Activated naive CD8-positive, alpha-beta T cell treated with anti-CD3 and anti-CD28 coated beads for 36 hours (primary cell): ENCODE results near the gene FBXO4. TPM values are rescaled to one million over a fixed set of nuclear protein-coding genes. Genes with fewer than 3 reads are reported as not detected.
A peak's percentile ranks its signal among the peaks of the same experiment; 100 is the strongest.

Experiments
- DNase-seq: peaks from one replicate; pipeline ENCODE4 v3.0.0; 2021
- H3K27ac Mint-ChIP-seq: one replicate; pipeline ENCODE4 v1.8.0; 2022; ENCODE audit warnings: mild to moderate bottlenecking, moderate library complexity, mixed read lengths
- H3K27me3 Mint-ChIP-seq: one replicate; pipeline ENCODE4 v1.8.0; 2022; ENCODE audit warnings: mild to moderate bottlenecking, mixed read lengths
- H3K36me3 Mint-ChIP-seq: one replicate; pipeline ENCODE4 v1.8.0; 2021; ENCODE audit warnings: mild to moderate bottlenecking, mixed read lengths
- H3K4me1 Mint-ChIP-seq: one replicate; pipeline ENCODE4 v1.8.0; 2021; ENCODE audit warnings: mixed read lengths
- H3K4me3 Mint-ChIP-seq: one replicate; pipeline ENCODE4 v1.8.0; 2022; ENCODE audit warnings: mild to moderate bottlenecking, moderate library complexity, mixed read lengths
- H3K9me3 Mint-ChIP-seq: one replicate; pipeline ENCODE4 v1.8.0; 2022; ENCODE audit warnings: mixed read lengths
- total RNA-seq, 2 experiments: library from RNA; stranded (reverse); gene quantifications; one replicate each; pipeline ENCODE4 v1.2.3, GENCODE V29; 2021

FBXO4 gene
- 10 to 100 TPM; 16.2 to 18.3 TPM for total RNA-seq

GRCh38 chr5:41924872-41925554 is at the start of gene FBXO4:
TSS of gene FBXO4 (plus strand) at chr5:41925281. CDS start at chr5:41925310, 29 bp downstream.
- peak within 1 kb of the TSS; percentile 95 for H3K27ac Mint-ChIP-seq
- peak; percentile 91 for DNase-seq
- no peaks in the 10 kb centered on the region for H3K9me3 Mint-ChIP-seq
- peaks cover 12% of the 10 kb centered on the region for H3K36me3 Mint-ChIP-seq
- H3K4me3 Mint-ChIP-seq = peak within 1 kb of the TSS; percentile 90
- H3K4me1 Mint-ChIP-seq = peaks cover 27% of the 10 kb centered on the region
- H3K27me3 Mint-ChIP-seq = no peaks in the 10 kb centered on the region

- no peaks in the 10 kb centered on the region for H3K36me3 Mint-ChIP-seq
- no peak overlapping the region for H3K27ac Mint-ChIP-seq
- H3K27me3 Mint-ChIP-seq = peaks cover 14% of the 10 kb centered on the region
- no peak overlapping the region for H3K4me3 Mint-ChIP-seq
- H3K4me1 Mint-ChIP-seq = peaks cover 16% of the 10 kb centered on the region
- no peak for DNase-seq
- peaks cover 1% of the 10 kb centered on the region for H3K9me3 Mint-ChIP-seq
These were observed 48.4 kb upstream of the FBXO4 start for GRCh38 chr5:41876678-41877077.

- H3K4me1 Mint-ChIP-seq = peaks cover 16% of the 10 kb centered on the region
- no peak overlapping the region for H3K27ac Mint-ChIP-seq
- H3K27me3 Mint-ChIP-seq = peaks cover 14% of the 10 kb centered on the region
- no peak for DNase-seq
- no peak overlapping the region for H3K4me3 Mint-ChIP-seq
- peaks cover 1% of the 10 kb centered on the region for H3K9me3 Mint-ChIP-seq
- H3K36me3 Mint-ChIP-seq = no peaks in the 10 kb centered on the region
These were observed 47.7 kb upstream of the FBXO4 start for GRCh38 chr5:41877408-41877807.

GRCh38 chr5:41878173-41878572 is 46.9 kb upstream of the FBXO4 start:
- Mint-ChIP-seq H3K4me3 (no peak overlapping the region), H3K36me3 (no peaks in the 10 kb centered on the region), H3K27me3 (peaks cover 15% of the 10 kb centered on the region), H3K9me3 (peaks cover 1% of the 10 kb centered on the region), H3K27ac (no peak overlapping the region), H3K4me1 (peaks cover 16% of the 10 kb centered on the region)
- no peak for DNase-seq

- Mint-ChIP-seq H3K9me3 (peaks cover 1% of the 10 kb centered on the region), H3K36me3 (no peaks in the 10 kb centered on the region), H3K27ac (no peak overlapping the region), H3K27me3 (peaks cover 19% of the 10 kb centered on the region), H3K4me3 (no peak overlapping the region), H3K4me1 (peaks cover 16% of the 10 kb centered on the region)
- DNase-seq = no peak
These were observed 46.2 kb upstream of the FBXO4 start for GRCh38 chr5:41878643-41879478.

- H3K4me1 Mint-ChIP-seq = no peaks in the 10 kb centered on the region
- peaks cover 1% of the 10 kb centered on the region for H3K9me3 Mint-ChIP-seq
- H3K27ac Mint-ChIP-seq = no peak overlapping the region
- no peaks in the 10 kb centered on the region for H3K36me3 Mint-ChIP-seq
- no peak overlapping the region for H3K4me3 Mint-ChIP-seq
- DNase-seq = no peak
- H3K27me3 Mint-ChIP-seq = peaks cover 29% of the 10 kb centered on the region
These were observed 42.3 kb upstream of the FBXO4 start for GRCh38 chr5:41882765-41883164.

GRCh38 chr5:41883243-41883642 is 41.8 kb upstream of the FBXO4 start:
- Mint-ChIP-seq H3K4me1 (no peaks in the 10 kb centered on the region), H3K4me3 (no peak overlapping the region), H3K9me3 (peaks cover 1% of the 10 kb centered on the region), H3K27me3 (peaks cover 31% of the 10 kb centered on the region), H3K36me3 (no peaks in the 10 kb centered on the region), H3K27ac (no peak overlapping the region)
- no peak for DNase-seq

GRCh38 chr5:41883936-41884335 is 41.1 kb upstream of the FBXO4 start:
- peaks cover 31% of the 10 kb centered on the region for H3K27me3 Mint-ChIP-seq
- H3K9me3 Mint-ChIP-seq = peaks cover 1% of the 10 kb centered on the region
- H3K4me1 Mint-ChIP-seq = no peaks in the 10 kb centered on the region
- no peak for DNase-seq
- H3K4me3 Mint-ChIP-seq = no peak overlapping the region
- no peak overlapping the region for H3K27ac Mint-ChIP-seq
- H3K36me3 Mint-ChIP-seq = no peaks in the 10 kb centered on the region

- Mint-ChIP-seq H3K9me3 (peaks cover 1% of the 10 kb centered on the region), H3K4me3 (no peak overlapping the region), H3K27ac (no peak overlapping the region), H3K27me3 (peaks cover 28% of the 10 kb centered on the region), H3K4me1 (no peaks in the 10 kb centered on the region), H3K36me3 (no peaks in the 10 kb centered on the region)
- no peak for DNase-seq
These were observed 39.8 kb upstream of the FBXO4 start for GRCh38 chr5:41885286-41885685.

GRCh38 chr5:41891066-41891707 is 33.9 kb upstream of the FBXO4 start:
- peaks cover 14% of the 10 kb centered on the region for H3K4me1 Mint-ChIP-seq
- H3K9me3 Mint-ChIP-seq = no peaks in the 10 kb centered on the region
- H3K27me3 Mint-ChIP-seq = peaks cover 54% of the 10 kb centered on the region
- H3K27ac Mint-ChIP-seq = no peak overlapping the region
- no peak overlapping the region for H3K4me3 Mint-ChIP-seq
- no peak for DNase-seq
- H3K36me3 Mint-ChIP-seq = no peaks in the 10 kb centered on the region

- Mint-ChIP-seq H3K4me1 (peaks cover 14% of the 10 kb centered on the region), H3K4me3 (no peak overlapping the region), H3K36me3 (no peaks in the 10 kb centered on the region), H3K27ac (no peak overlapping the region), H3K9me3 (no peaks in the 10 kb centered on the region), H3K27me3 (peaks cover 51% of the 10 kb centered on the region)
- DNase-seq = no peak
These were observed 33.0 kb upstream of the FBXO4 start for GRCh38 chr5:41892031-41892430.

- no peaks in the 10 kb centered on the region for H3K36me3 Mint-ChIP-seq
- H3K9me3 Mint-ChIP-seq = no peaks in the 10 kb centered on the region
- H3K27me3 Mint-ChIP-seq = peaks cover 46% of the 10 kb centered on the region
- peaks cover 14% of the 10 kb centered on the region for H3K4me1 Mint-ChIP-seq
- H3K4me3 Mint-ChIP-seq = no peak overlapping the region
- DNase-seq = no peak
- peak overlapping the region; percentile 12 for H3K27ac Mint-ChIP-seq
These were observed 31.8 kb upstream of the FBXO4 start for GRCh38 chr5:41893074-41893851.

GRCh38 chr5:41896230-41896629 is 28.9 kb upstream of the FBXO4 start:
- peaks cover 11% of the 10 kb centered on the region for H3K4me1 Mint-ChIP-seq
- no peak overlapping the region for H3K4me3 Mint-ChIP-seq
- H3K9me3 Mint-ChIP-seq = no peaks in the 10 kb centered on the region
- DNase-seq = no peak
- no peak overlapping the region for H3K27ac Mint-ChIP-seq
- peaks cover 34% of the 10 kb centered on the region for H3K27me3 Mint-ChIP-seq
- H3K36me3 Mint-ChIP-seq = no peaks in the 10 kb centered on the region

- no peak for DNase-seq
- H3K4me3 Mint-ChIP-seq = peak overlapping the region; percentile 96
- H3K27ac Mint-ChIP-seq = peak overlapping the region; percentile 97
- H3K4me1 Mint-ChIP-seq = peaks cover 31% of the 10 kb centered on the region
- peaks cover 6% of the 10 kb centered on the region for H3K27me3 Mint-ChIP-seq
- peaks cover 2% of the 10 kb centered on the region for H3K9me3 Mint-ChIP-seq
- peaks cover 9% of the 10 kb centered on the region for H3K36me3 Mint-ChIP-seq
These were observed 21.6 kb upstream of the FBXO4 start for GRCh38 chr5:41903382-41903891.
